Upper lobe of left lung (tissue), 6 donors: ENCODE measurements around the gene KCNMA1. TPM values are rescaled to one million over a fixed set of nuclear protein-coding genes. Genes with fewer than 3 reads are reported as not detected.

ENCODE experiments used
- ATAC-seq, 2 donors: fragments of 200-7000 bp; cut with Tn5 transposase; one replicate each; pipeline ENCODE4 v1.9.1; 2022; ENCODE audit warnings: mild to moderate bottlenecking in 2 of 2, moderate library complexity in 2 of 2; ENCODE audit not compliant: low FRiP score in 2 of 2
- DNase-seq, 2 donors: peaks; one replicate each; pipeline ENCODE4 v3.0.0-alpha.2; 2019 to 2020
- H3K27ac ChIP-seq, 4 donors: fragments of 200-600 bp; sonication (generic); one replicate each; pipeline ENCODE4 v1.5.1; 2016 to 2019
- H3K27me3 ChIP-seq, 4 donors: fragments of 200-600 bp; sonication (generic); one replicate each; pipeline ENCODE4 v1.5.1; 2017 to 2019
- H3K36me3 ChIP-seq, 4 donors: fragments of 200-600 bp; sonication (generic); one replicate each; pipeline ENCODE4 v1.5.1; 2016 to 2019
- H3K4me1 ChIP-seq, 4 donors: fragments of 200-600 bp; sonication (generic); one replicate each; pipeline ENCODE4 v1.5.1; 2018 to 2019
- H3K4me3 ChIP-seq, 4 donors: fragments of 200-600 bp; sonication (generic); one replicate each; pipeline ENCODE4 v1.5.1; 2017 to 2019; ENCODE audit warnings: mild to moderate bottlenecking in 2 of 4, moderate library complexity in 1 of 4
- H3K9me3 ChIP-seq, 4 donors: fragments of 200-600 bp; sonication (generic); one replicate each; pipeline ENCODE4 v1.5.1; 2018 to 2019
- EP300 ChIP-seq, 4 donors: sonication (generic); formaldehyde crosslinking; IDR thresholded peaks; one replicate each; pipeline ENCODE4 v1.5.1; 2017; ENCODE audit warnings: antibody characterized with exemption in 4 of 4, control low read depth in 2 of 4
- POLR2A ChIP-seq, 4 donors: fragments of 450-650 bp; IDR thresholded peaks; one replicate each; pipeline ENCODE4 v1.5.1; 2016 to 2017; ENCODE audit warnings: antibody characterized with exemption in 4 of 4, mild to moderate bottlenecking in 2 of 4
- POLR2AphosphoS5 ChIP-seq, 2 donors: sonication (generic); formaldehyde crosslinking; IDR thresholded peaks; one replicate each; pipeline ENCODE4 v1.5.1; 2017; ENCODE audit warnings: antibody characterized with exemption in 2 of 2
- WGBS, 2 donors: methylation state at CpG; one replicate each; pipeline ENCODE4 v1.1.5; 2017 to 2018; 5-methylcytosine and 5-hydroxymethylcytosine counted together
- small RNA-seq, 4 donors: library from RNA; depleted of rRNA; stranded (forward); fragments of <200 nt; gene quantifications; one replicate each; pipeline ENCODE3, GENCODE V24; 2016
- total RNA-seq, 6 donors: library from RNA; depleted of rRNA in 4 of 6; stranded (reverse); fragments of >200 nt in 4 of 6; gene quantifications; one replicate each; pipeline versions ENCODE4 v1.1.0 to v1.2.1, GENCODE V29; 2016 to 2021
- TF ChIP-seq, protein P1 (sequence below), 6 experiments: fragments of 450-650 bp in 4 of 6; fragments of 200-600 bp in 2 of 6; sonication (generic) in 2 of 6; IDR thresholded peaks; one replicate each; pipeline ENCODE4 v1.5.1; 2016 to 2019; ENCODE audit warnings: antibody characterized with exemption in 6 of 6
- donor health status: DM: no; HTN: no; CAD: no; lungs with moderate emphysema.
- donor health status: DM: no; HTN: yes; CAD: no; lungs with severe emphysema.

Gene KCNMA1
- total RNA-seq, 6 donors from 2014 or later = 5.8 to 107 (median 22.0) TPM

GRCh38 chr10:76858721-76859120 is 778.9 kb downstream of the KCNMA1 start:
- no peak overlapping the region for H3K27ac ChIP-seq
- no peak for ATAC-seq
- H3K36me3 ChIP-seq = no peaks in the 10 kb centered on the region
- no peaks in the 10 kb centered on the region for H3K27me3 ChIP-seq
- H3K4me3 ChIP-seq = no peak overlapping the region
- no peaks in the 10 kb centered on the region for H3K4me1 ChIP-seq
- TF ChIP-seq, protein P1, sequence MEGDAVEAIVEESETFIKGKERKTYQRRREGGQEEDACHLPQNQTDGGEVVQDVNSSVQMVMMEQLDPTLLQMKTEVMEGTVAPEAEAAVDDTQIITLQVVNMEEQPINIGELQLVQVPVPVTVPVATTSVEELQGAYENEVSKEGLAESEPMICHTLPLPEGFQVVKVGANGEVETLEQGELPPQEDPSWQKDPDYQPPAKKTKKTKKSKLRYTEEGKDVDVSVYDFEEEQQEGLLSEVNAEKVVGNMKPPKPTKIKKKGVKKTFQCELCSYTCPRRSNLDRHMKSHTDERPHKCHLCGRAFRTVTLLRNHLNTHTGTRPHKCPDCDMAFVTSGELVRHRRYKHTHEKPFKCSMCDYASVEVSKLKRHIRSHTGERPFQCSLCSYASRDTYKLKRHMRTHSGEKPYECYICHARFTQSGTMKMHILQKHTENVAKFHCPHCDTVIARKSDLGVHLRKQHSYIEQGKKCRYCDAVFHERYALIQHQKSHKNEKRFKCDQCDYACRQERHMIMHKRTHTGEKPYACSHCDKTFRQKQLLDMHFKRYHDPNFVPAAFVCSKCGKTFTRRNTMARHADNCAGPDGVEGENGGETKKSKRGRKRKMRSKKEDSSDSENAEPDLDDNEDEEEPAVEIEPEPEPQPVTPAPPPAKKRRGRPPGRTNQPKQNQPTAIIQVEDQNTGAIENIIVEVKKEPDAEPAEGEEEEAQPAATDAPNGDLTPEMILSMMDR (IDR thresholded peaks at IDR 0.05) = no peak
- no peak for TF ChIP-seq EP300 (IDR thresholded peaks at IDR 0.05)
- no peak for TF ChIP-seq POLR2A (IDR thresholded peaks at IDR 0.05)
- TF ChIP-seq POLR2AphosphoS5 (IDR thresholded peaks at IDR 0.05) = no peak
- WGBS, 2 donors = 77 to 94% methylated on average over 1 of the region's 1 CpG
- no peak for DNase-seq
- no peaks in the 10 kb centered on the region for H3K9me3 ChIP-seq

GRCh38 chr10:76840802-76841201 is 796.8 kb downstream of the KCNMA1 start:
- no peak overlapping the region for H3K4me3 ChIP-seq
- H3K9me3 ChIP-seq = no peaks in the 10 kb centered on the region
- no peak overlapping the region for H3K27ac ChIP-seq
- 84 to 92% methylated on average over 8 of the region's 8 CpGs for WGBS, 2 donors
- H3K27me3 ChIP-seq = no peaks in the 10 kb centered on the region
- H3K36me3 ChIP-seq = no peaks in the 10 kb centered on the region
- ATAC-seq (no peak), DNase-seq (no peak)
- no peak for TF ChIP-seq POLR2AphosphoS5 (IDR thresholded peaks at IDR 0.05)
- no peaks in the 10 kb centered on the region for H3K4me1 ChIP-seq

- 47 to 56% methylated on average over 3 of the region's 3 CpGs for WGBS, 2 donors
- Histone ChIP-seq H3K27me3 (no peaks in the 10 kb centered on the region), H3K4me3 (no peak overlapping the region), H3K4me1 (no peaks in the 10 kb centered on the region), H3K9me3 (no peaks in the 10 kb centered on the region), H3K27ac (no peak overlapping the region), H3K36me3 (no peaks in the 10 kb centered on the region)
- ATAC-seq = peak in 1 of 2 donors; percentile 24
- DNase-seq = no peak
- TF ChIP-seq POLR2A (IDR thresholded peaks at IDR 0.05) (no peak), POLR2AphosphoS5 (IDR thresholded peaks at IDR 0.05) (no peak), EP300 (IDR thresholded peaks at IDR 0.05) (no peak)
- TF ChIP-seq, protein P1 (IDR thresholded peaks at IDR 0.05) = no peak
Observed at GRCh38 chr10:76839276-76839675, 798.3 kb downstream of the KCNMA1 start.

GRCh38 chr10:76830218-76830617 is 807.4 kb downstream of the KCNMA1 start:
- Histone ChIP-seq H3K36me3 (no peaks in the 10 kb centered on the region), H3K27ac (no peak overlapping the region), H3K4me1 (no peaks in the 10 kb centered on the region), H3K4me3 (no peak overlapping the region), H3K9me3 (no peaks in the 10 kb centered on the region), H3K27me3 (no peaks in the 10 kb centered on the region)
- no peak for DNase-seq
- 89 to 91% methylated on average over 1 of the region's 1 CpG for WGBS, 2 donors
- no peak for TF ChIP-seq EP300 (IDR thresholded peaks at IDR 0.05)
- TF ChIP-seq POLR2A (IDR thresholded peaks at IDR 0.05) = no peak
- TF ChIP-seq, protein P1 (IDR thresholded peaks at IDR 0.05) = no peak
- ATAC-seq = no peak

- H3K4me3 ChIP-seq = no peak overlapping the region
- 49 to 75% methylated on average over 2 of the region's 2 CpGs for WGBS, 2 donors
- DNase-seq = no peak
- H3K27ac ChIP-seq = no peak overlapping the region
- no peaks in the 10 kb centered on the region for H3K4me1 ChIP-seq
- TF ChIP-seq POLR2A (IDR thresholded peaks at IDR 0.05) = no peak
- TF ChIP-seq POLR2AphosphoS5 (IDR thresholded peaks at IDR 0.05) = no peak
- no peak for TF ChIP-seq EP300 (IDR thresholded peaks at IDR 0.05)
- TF ChIP-seq, protein P1 (IDR thresholded peaks at IDR 0.05) = no peak
- no peaks in the 10 kb centered on the region for H3K27me3 ChIP-seq
- H3K36me3 ChIP-seq = no peaks in the 10 kb centered on the region
- no peaks in the 10 kb centered on the region for H3K9me3 ChIP-seq
- no peak for ATAC-seq
Observed at GRCh38 chr10:76829724-76830123, 807.9 kb downstream of the KCNMA1 start.

Small RNAs within 50 kb of the gene (small RNA-seq; reads per million reads assigned to genes)
- gene ATP5MC1P8 (0 reads per million in 4 donors), gene COX6CP15 (0 reads per million in 4 donors), gene RF00322 (0 reads per million in 4 donors), gene RNA5SP321 (0 reads per million in 4 donors)
